Kidney capillary endothelial cell (primary cell): ENCODE data around the gene FOXN3.

Experiments used
- DNase-seq: peaks from one replicate; pipeline ENCODE4 v3.0.0-alpha.2; 2018; ENCODE audit warnings: low spot score

Gene FOXN3

DNA sequence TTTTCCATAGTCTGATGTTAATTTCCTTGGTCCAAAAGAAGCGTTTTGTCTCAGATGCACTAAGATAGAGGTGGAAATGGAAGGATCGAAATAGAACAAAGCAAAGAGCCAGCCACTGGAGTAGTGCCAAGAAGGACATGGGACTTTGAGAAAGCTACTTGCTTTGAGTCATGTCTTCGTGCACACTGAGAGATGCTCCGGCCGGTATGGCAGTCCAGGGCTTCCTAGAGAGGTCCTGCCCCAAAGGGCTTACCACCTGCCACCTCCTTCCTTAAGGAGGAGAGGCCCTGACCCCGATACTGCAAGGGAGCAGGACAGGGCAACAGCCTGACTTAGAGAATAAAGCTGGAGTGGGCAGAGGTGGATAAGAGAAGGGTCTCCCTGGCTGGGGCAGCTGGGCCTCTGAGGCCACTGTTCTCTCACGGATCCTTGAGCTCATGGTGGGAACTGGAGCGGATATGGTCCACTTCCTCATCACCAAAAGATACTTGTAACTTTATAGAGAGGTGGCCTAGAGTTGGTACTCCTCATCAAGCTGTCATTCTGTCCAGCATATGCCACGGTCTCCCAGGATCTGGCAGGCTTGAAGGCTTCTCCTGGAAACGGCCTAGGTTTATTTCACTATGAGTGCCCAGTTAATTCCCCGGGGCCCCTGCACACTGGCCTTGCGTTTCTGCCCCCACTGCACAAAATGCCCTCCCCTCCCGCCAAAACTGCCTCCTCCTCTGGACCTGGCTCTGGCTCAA, 57.4 kb downstream of the FOXN3 start:
- DNase-seq, result no peak

DNA sequence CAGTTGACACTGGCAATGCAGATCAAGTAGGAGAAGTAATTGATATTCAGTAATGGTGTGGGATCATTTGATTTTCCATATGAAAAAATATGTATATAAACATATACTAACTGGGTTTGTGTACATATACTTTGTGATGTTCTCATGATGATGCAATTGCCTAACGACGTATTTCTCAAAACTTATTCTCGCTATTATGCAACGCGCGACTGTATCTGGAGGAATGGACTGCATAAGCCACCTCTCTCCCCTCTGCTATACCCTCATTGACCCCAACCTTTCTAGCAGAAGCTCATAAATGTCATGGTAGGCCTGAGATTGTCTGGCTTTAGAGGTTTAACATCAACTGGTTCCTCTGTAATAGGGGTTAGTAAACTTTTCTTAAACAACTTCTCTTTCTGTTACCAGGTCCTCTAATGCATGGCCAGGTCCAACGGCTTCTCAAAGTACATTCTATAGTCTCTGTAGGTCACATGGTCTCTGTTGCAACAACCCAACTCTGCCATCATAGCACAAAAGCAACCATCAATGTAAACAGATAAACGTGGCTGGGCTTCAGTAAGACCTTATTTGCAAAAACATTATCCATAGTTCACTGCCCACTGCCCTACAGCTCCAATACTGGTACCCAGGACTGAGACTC, 59.3 kb downstream of the FOXN3 start:
- DNase-seq, result no peak

DNA sequence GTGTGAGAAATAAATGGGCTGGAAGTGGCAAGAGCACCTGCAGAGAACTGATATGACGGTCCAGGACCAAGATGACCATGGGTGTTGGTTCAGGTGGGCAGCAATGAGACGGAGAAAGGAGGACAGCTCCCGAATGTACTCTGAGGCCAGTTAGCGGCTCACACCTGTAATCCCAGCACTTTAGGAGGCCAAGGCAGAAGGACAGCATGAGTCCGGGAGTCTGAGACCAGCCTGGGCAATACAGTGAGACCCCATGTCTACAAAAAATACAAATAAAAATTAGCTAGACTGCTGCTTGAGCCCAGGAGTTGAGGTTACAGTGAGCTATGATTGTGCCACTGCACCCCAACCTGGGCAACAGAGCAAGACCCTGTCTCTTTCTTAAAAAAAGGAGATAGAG, 60.1 kb downstream of the FOXN3 start:
- no peak for DNase-seq

DNA sequence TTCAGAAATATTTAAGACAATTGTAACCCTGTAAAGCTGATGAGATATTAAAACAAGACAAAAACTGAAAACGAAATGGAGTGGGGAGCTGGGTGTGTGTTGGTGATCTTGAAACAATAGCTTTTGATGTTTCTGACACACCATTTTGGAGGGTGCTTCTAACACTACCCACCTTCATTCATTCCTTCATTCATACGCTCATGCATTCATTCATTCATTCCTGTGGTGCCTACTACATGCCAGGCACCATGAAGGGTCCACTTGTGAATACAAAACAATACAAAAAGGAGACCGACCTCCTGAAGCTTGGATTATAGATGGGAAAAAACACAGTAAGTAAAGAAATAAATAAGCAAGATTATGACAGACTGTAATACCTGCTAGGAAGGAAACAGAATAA, 60.5 kb downstream of the FOXN3 start:
- no peak for DNase-seq

DNA sequence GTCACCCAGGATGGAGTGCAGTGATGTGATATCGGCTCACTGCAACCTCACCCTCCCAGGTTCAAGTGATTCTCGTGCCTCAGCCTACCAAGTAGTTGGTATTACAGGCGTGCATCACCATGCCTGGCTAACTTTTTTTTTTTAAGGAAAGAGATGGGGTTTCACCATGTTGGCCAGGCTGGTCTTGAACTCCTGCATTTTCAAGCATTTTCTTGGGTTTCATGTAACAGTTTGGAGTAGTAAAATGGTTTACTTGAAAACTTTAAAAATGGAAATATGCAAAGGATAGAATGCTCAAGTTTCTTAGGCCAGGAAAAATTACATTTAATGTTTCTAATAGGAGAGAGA, 63.3 kb downstream of the FOXN3 start:
- DNase-seq, result no peak

DNA sequence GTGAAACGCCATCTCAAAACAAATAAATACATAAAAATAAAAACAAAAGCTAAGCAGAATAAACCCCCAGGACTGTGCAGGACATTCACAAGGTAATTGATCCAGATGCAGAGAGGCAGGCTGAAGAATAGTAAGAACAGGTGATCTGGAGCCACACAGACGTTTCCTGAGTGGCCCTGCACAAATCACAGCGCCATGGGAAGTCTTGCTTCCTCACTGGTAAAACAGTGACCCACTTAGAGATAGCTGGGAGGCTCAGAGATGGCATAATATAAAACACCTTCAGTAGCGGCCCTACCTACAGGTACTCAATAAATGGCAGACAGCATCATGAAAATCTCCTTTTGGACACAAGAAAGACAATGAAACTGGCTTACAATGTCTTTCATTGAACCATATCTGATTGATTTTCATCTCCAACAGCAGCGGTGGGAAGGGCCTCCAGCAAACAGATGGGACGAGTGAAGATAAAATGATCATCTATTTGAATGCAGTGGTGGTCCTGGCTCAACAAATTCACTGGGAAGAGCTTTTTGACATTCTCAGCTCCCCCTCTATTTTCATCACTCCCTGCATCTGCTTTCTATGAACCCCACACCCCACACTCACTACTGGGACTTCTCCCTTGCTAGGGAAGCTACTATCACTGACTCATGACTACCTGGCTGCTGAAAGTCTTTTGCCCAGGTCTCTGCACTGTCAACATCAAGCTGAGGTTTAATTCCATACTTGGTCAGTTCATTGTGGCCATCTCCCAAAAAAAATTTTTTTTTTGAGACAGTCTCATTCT, 63.9 kb downstream of the FOXN3 start:
- no peak for DNase-seq

DNA sequence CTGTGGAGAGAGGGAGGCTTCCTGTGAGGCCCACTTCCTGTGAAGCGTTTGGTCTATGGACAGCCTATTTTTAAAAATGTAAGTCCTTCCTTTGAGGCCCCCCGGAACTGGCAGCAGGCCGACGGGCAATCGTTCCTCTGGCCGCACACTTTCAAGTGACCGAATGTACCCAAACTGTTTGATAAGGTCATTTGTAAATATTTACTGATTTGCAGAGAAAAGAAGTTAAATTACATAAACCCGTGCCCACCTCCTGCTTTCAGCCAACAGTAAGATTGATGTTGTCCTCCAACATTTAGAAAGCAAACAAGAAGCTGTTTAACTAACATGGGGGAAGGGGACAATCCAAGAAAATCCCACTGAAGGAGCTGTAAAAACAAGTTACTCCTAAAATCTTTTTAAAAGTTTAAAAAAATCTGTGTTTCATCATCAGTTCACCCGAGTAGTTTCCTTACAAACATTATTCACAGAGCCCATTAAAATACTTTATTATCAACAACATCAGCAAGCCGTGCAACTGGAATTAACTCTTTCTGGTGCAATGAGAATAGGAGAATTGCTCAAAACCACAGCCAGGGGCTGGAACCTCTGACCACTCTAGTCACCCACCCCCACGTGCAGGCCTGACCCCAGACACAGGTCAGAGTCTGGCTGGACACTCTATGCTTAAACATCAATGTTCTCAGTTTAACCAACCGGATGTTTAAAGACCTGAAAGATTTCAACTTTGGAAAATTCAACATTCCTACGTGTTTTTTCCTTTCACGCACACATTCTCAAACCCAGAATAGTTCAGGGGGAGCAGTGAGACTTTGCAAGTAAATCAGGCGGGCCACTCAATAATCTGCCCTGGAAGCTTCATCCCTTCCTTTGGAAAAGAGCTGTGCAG, 65.3 kb downstream of the FOXN3 start:
- DNase-seq, result peak; percentile 21

DNA sequence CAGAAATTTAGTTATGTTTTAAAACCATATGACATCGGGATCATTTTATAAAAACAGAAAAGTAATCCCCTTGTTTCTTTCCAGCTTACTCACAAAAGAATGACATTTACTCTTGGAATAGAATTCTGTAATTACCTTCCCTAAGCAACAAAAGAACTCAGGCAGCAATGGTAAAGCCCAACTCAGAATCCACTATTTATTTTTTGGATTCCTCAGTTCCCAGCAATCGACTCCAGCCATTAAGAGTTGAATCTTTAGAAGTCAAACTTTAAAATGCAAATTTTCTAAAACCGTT, 65.9 kb downstream of the FOXN3 start:
- DNase-seq, result no peak

DNA sequence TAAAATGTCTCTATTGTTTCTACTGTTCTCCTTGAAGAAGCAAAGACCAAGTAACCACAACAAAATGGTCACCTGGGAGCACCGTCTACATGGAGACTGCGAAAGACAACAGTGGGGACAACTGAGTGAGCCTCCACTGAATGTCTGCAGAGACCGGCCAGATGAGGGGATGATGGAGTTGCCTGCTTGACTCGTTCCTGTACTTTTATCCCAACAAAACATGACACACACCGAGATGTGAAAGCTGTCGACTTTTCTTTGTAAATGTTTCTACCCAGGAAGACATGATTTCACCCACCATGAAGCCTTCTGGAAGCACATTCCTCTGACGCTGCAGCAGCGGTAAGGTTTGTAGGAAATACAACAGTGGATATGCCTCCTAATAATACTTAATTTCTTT, 66.9 kb downstream of the FOXN3 start:
- no peak for DNase-seq

DNA sequence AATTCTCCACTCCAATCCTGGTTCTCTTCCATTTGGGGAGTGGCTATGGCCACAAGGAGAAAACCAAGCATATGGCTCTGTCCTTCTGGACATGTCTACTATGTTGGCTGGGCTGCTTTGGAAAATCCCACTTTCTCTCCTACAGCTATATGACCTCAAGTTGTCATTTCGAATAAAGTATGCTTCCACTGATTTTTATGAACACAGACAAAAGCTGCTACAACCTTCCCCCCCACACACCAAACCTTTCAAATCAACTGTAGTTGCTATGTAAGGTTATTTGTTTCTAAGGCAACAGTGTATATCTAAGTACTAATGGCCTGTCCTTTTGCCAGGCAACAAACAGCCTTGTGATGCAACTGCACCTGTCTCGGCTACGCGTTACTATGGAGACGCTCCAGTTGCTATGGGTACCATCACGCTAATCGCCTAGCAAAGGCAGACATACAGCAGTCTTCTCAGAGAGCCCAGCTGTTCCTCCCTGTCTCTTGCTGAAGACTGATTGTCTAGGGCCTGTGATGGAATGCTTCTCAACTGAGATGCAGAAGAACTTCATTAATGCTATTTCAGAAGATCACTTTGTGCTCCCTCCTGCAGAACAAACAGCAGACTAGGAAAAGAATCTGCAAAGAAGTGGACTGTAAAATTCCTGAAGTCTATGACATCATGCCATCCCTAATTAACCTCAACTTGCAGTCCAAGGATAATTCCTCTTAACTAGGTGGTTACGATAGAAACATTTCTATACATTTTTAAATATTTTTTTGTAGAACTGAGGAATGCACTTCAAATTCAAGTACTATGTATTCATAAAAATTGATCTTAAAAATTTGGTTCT, 67.6 kb downstream of the FOXN3 start:
- no peak for DNase-seq

DNA sequence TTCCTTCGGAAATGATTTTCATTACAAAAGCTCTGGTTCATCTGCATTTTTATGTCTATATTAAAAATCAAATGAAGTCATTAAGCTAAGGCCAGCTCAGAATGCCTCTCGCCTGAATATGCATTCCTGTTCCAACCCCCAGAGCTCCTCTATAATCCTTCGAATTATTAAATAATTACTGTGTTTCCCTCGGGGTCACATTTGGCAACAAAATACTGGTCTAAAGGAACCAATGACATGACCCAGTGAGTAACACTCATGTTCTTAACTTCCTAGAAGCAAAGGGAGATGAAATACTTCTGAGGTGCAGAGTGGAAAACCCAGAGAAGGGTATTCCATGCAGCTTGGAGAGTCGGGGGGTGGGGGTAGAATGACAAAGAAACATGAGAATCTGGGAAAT, 68.3 kb downstream of the FOXN3 start:
- DNase-seq, result no peak

DNA sequence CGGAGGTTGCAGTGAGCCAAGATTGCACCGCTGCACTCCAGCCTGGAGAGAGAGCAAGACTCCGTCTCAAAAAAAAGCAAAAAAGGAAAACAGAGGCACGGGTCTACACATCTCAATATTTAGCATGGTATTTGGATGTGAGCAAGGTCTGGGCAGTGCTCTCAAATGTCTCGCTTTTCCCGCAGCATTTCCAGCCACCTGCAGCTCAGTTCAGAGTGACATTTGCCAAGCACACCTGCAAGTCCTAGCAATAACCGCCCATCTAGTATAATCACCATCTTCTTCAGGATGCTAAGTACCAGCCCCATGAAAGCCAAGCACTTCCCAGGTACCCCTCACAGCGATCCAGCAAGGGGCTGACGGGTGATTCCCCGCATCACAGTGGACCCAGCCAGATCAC, 69.1 kb downstream of the FOXN3 start:
- DNase-seq, result no peak

DNA sequence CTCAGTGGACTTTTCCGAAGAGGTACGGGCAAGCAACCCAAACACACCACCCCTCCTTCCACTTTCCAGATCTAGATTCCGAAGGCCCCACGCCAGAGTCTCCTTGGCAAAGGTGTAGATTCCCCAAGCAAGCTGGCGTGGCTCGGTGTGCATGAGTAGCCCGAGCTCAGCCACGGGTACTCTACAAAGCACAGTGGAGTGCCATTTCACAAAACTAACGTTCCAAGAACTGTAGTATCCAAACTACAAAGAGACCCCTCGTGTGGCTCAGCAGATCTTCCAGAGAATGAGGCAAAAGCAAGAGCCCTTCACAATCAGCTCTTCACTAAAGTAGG, 72.1 kb downstream of the FOXN3 start:
- no peak for DNase-seq

DNA sequence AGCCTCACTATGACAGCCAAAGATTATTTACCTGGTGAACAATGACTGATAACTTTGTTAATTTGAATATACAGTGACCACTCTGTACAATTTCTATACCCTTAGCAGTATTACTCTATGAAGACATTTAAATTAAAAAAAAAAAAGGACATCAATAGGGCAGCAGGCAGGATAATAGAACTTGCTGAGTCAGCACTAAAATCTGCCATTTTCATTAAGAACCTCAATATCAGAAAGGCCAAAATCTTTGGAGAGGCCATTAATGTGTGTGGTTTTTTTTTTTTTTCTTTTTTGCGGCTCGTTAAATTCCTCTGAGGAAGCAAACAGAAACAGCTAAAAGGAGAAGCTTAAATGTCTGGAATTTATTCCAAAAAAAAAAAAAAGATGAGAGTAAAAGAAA, 73.7 kb downstream of the FOXN3 start:
- no peak for DNase-seq

DNA sequence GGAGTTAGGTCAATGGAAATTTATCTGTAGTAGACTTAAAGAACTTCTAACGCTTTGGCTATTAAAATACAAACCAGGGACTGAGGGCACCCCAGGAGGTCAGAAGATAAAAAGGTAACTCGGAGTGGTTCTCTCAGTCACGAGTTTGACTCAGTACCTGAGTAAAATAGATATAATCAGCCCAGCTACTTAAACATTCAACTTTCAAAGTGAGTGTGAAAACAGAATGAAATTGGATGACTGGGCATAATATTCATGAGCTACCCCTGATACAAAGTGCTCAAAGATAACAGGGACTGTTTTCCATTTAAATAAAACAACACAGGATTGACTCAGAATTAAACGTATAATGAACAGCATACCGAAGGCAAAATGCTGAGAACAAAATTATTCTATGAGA, 75.0 kb downstream of the FOXN3 start:
- no peak for DNase-seq

DNA sequence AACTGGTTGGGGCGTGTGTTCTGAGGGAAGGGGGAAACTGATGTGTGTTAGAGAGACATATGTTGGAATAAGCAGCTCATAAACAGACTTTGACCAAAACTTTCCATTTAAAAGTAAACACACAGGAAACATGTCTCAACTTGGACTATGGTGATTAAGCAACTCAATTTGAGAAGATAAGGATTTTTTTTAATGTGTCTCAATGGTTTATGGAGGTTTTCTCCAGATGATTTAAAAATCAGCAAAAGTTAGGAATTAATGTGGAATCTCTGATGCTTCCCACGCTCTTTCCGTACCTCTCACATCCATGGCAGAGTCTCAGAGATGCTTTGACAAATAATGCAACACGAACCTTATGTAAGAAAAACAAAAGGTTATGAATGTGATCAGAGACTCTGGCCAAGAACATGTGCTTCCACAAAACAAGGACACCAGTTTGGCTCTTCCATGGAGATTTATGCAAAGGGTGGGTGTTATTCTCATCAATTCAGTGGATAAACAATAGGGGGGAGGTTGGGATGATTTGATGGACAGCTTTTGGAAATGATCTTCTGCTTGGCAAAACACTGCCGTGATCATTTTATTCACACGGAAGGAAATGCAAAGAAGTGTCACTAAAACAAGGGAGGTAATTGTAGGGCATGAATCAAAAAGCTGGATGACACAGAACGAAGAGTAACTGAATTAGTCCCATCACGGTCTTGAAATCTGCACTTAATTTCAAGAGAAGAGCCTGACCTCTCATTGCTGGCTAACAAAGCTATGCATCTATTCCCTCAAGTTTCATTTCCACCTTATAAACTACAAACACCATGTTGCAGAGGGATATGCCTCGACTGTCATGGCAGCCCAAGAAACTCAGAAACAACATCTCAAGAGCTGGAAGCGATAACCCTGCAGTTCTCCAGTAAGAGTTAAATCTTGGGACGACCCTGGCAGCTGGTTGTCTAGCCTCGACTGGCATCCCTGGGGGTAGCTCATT, 76.5 kb downstream of the FOXN3 start:
- DNase-seq, result no peak

DNA sequence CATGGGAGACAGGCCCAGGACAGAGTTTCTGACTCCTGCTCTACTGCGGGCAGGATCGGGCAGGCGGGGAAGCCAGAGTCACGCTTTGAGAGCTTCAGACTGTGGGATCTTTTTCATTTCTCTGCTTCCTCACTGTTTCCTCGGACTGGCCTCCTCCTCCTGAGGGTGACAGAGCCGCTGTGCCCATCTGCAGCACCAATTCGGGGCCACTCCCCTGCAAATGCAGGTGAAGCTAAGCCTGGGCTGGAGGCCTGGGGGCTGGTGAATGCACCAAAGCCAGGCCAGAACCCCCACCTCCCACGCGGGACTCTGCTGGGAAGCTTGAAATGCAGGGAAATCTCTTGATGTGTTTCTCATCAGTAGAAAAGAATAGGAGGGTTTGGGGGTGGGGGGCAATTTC, 77.5 kb downstream of the FOXN3 start:
- no peak for DNase-seq

DNA sequence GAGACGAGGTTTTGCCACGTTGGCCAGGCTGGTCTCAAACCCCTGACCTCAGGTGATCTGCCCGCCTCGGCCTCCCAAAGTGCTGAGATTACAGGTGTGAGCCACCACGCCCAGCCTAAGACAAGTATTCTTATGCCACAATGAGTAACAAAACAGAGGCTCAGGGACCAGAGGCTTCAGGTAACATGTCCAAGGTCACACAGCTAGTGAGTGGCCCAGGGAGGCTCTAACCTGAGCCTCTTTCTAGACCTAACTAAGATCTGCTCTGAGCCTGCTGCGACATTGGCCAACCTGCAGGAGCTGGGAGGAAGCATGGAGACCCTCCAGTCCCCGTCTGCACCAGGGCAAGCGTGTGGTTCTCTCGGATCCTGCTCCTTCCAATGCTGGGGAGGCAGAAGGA, 77.9 kb downstream of the FOXN3 start:
- DNase-seq, result no peak

DNA sequence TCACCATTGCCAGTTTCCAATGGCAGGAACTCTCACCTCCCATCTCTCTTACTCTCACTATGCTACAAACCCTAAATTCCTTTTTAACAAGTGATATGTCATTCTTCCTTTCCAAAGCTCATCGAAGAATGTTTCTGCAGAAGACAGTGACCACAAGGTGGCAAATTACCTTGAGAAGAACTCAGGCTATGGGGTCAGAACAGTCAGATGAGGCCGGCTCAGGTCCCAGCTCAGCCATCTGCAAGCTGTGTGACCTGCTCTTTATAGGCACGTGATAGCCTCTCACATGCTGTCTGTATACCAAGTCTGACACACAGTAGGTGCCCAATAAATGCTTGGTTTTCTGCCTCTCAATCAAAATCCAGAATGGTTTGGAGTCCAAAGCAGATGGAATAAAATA, 80.7 kb downstream of the FOXN3 start:
- DNase-seq, result no peak

DNA sequence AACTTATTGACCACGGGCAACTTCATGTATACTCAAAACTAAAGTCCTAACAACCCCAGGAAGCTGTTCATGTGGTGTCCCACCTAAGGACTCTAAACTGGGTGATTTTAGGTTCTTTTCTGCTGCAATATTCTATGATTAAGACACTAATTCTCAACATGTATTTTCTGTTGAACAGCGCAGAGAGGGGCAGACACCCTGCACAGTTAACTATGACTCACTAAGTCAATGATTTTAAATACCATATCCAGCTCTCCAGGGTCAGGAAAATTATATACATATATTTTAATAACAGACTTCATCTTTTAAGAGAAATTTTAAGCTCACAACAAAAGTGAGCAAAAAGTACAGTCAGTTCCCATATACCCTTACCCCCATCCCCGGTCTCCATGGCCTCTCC, 85.0 kb downstream of the FOXN3 start:
- no peak for DNase-seq

DNA sequence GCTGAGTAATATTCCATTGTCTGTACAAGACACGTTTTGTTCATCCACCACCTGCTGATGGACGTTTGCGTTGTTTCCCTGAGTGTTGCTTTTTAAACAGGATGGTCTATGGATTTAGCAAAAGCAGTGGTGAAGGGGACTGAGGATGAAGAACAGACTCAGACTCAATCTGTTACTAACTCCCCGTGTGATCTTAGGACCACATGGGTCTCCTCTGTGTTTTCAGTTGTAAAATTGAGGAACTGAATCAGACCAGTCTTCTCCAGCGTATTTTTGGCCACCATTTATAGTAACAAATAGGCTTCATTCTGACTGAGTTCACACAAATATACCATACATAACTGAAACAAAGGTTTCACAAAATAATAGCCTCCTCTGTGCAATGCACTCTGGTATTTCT, 85.6 kb downstream of the FOXN3 start:
- no peak for DNase-seq
